LNCAP (cell line): Measurements from ENCODE around the gene USP43.

ENCODE experiments used
- TF ChIP-seq, protein P1 (sequence below): fragments of 450-650 bp; IDR thresholded peaks from 2 replicates; pipeline ENCODE4 v1.5.1; 2017; ENCODE audit warnings: mild to moderate bottlenecking

The USP43 gene

DNA sequence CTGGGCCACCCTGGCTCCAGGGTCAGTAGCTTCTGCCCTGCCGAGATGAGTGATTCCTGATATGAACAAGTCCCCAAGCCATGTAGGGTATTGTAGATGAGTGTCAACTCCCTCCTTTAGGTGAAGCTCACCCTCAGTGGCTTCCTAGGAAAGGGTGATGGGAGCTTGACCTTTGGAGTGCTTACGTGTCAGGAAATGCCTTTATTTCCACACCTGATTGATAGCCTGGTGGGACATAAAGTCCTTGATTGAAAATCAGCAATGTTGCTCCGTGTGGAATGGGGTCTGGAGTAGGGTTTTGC lies 58.4 kb downstream of the USP43 start:
- TF ChIP-seq, protein P1, sequence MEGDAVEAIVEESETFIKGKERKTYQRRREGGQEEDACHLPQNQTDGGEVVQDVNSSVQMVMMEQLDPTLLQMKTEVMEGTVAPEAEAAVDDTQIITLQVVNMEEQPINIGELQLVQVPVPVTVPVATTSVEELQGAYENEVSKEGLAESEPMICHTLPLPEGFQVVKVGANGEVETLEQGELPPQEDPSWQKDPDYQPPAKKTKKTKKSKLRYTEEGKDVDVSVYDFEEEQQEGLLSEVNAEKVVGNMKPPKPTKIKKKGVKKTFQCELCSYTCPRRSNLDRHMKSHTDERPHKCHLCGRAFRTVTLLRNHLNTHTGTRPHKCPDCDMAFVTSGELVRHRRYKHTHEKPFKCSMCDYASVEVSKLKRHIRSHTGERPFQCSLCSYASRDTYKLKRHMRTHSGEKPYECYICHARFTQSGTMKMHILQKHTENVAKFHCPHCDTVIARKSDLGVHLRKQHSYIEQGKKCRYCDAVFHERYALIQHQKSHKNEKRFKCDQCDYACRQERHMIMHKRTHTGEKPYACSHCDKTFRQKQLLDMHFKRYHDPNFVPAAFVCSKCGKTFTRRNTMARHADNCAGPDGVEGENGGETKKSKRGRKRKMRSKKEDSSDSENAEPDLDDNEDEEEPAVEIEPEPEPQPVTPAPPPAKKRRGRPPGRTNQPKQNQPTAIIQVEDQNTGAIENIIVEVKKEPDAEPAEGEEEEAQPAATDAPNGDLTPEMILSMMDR = no peak

DNA sequence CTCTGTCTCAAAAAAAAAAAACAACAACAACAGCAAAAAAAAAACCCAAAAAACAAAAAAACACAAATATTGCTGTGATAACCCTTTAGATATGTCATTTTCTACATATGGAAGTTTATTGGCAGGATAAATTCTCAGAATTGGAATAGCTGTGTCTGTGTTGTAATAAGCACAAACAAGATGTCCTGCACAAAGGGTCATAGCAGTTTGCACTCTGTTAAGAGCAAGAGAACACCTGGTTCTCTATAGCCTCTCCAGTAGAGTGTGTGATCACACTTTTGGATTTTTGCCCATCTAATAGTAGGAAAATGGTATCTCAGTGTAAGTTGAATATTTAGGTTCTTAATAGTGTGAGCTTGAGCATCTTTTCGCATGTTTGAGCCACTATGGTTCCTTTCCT lies 60.4 kb downstream of the USP43 start:
- TF ChIP-seq, protein P1 = no peak

DNA sequence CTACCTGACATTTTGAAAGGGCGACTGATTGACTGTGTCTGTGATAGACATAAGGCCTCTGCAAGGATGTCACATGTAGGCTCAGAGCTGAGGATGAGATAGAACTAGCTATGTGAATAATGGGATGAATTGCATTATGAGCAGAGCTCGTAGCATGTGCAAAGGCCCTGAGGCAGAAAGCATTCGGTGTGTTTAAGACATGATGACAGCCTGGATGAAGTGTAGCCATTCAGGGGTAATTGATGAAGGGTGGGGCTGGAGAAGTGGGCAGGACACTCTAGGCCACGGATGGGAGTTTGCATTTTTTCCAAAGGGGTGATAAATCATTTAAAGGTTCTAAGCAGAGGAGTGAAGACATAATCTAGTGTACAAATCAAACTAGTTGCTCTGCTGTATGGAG lies 62.6 kb downstream of the USP43 start:
- TF ChIP-seq, protein P1 = no peak

DNA sequence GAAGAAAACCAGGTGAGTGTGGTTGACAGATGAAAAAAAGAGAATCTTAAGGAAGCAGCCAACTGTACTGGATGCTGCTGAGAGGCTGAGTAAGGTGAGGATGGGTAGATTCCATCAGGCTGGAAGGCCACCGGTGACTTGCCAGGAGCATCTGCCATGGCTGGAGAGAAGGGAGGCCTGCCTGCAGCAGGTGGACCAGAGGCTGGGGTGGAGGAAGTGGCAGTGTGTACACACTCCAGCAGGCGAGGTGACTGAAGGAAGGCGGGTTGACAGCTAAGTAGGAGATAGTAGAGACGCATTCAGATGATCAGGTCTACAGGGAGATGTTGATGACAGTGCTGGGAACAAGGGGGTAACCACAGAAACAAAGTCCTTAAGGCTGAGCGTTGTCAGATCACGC lies 69.5 kb downstream of the USP43 start:
- TF ChIP-seq, protein P1 = no peak

DNA sequence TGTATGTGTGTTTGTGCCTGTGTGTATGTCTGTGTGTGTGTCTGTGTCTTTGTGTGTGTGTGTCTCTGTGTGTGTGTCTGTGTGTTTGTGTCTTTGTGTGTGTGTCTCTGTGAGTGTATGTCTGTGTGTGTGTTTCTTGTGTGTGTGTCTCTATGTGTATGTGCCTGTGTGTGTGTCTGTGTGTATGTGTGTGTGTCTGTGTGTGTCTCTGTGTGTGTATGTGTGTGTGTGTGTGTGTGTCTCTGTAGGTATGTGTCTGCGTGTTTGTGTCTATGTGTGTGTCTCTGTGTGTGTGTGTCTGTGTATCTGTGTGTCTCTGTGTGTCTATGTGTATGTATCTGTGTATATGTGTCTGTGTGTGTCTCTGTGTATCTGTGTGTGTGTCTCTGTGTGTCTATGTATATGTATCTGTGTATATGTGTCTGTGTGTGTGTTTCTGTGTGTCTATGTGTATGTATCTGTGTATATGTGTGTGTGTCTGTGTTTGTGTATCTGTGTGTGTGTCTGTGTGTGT lies 70.2 kb downstream of the USP43 start:
- TF ChIP-seq, protein P1 = no peak

DNA sequence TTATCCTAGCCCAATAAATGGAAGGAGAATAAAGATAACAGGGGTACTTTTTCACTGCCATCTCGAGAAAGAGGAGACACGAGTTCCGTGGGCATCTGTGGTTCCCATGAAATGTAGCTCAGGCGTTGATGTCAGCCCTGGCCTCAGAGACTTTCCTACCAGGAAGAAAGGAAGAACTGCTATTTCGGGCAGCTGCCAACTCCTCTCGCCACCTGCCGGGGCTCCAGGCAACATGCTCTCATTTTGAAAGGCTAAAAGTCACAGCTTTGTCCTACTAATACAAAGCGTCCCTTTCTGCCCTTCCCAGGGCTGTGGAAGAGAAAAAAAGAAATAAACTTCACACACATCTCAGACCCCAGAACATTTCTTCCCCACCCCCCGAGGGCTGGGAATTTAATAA lies 80.3 kb downstream of the USP43 start:
- TF ChIP-seq, protein P1 = peak; percentile 56

DNA sequence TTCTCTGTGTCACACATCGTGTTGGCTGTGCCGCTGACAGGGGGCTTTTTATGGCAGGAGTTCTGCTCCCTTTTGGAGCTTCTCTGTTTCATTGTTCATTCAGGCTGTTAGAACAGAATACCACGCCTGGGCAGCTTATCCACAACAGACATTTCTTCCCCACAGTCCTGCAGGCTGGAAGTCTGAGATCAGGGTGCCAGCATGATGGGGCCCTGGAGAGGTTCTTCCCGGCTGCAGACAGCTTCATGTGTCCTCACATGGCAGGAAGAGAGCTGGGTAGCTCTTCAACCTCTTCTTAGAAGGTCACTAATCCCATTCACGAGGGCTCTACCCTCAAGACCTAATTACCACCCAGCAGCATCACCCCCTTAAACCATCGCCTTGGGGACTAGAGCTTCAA lies 81.0 kb downstream of the USP43 start:
- TF ChIP-seq, protein P1 = no peak

DNA sequence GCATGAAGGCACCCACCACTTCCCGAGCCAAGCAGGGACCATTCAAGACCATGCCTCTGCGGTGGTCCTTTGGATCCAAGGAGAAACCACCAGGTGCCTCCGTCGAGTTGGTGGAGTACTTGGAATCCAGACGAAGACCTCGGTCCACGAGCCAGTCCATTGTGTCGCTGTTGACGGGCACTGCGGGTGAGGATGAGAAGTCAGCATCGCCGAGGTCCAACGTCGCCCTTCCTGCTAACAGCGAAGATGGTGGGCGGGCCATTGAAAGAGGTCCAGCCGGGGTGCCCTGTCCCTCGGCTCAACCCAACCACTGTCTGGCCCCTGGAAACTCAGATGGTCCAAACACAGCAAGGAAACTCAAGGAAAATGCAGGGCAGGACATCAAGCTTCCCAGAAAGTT lies 82.7 kb downstream of the USP43 start:
- TF ChIP-seq, protein P1 = no peak
